Mesothelial cell of epicardium (in vitro differentiated cells): Measurements from ENCODE around the gene KRT83. TPM values are rescaled to one million over a fixed set of nuclear protein-coding genes. Genes with fewer than 3 reads are reported as not detected.

ENCODE experiments used
- DNase-seq, 2 experiments: peaks; one replicate each; pipeline ENCODE4 v3.0.0; 2021; ENCODE audit warnings: low spot score in 2 of 2; ENCODE audit not compliant: unreplicated experiment in 2 of 2
- H3K27ac Mint-ChIP-seq: 2 replicates; pipeline ENCODE4 v1.8.0; 2021; ENCODE audit warnings: mixed read lengths
- H3K27me3 Mint-ChIP-seq: 2 replicates; pipeline ENCODE4 v1.8.0; 2021; ENCODE audit warnings: low read depth, mixed read lengths
- H3K36me3 Mint-ChIP-seq: 2 replicates; pipeline ENCODE4 v1.8.0; 2021; ENCODE audit warnings: mixed read lengths
- H3K4me1 Mint-ChIP-seq: 2 replicates; pipeline ENCODE4 v1.8.0; 2021; ENCODE audit warnings: mixed read lengths
- H3K4me3 Mint-ChIP-seq: 2 replicates; pipeline ENCODE4 v1.8.0; 2021; ENCODE audit warnings: mild to moderate bottlenecking, moderate library complexity, mixed read lengths
- H3K9me3 Mint-ChIP-seq: 2 replicates; pipeline ENCODE4 v1.8.0; 2021; ENCODE audit warnings: mixed read lengths
- total RNA-seq: library from RNA; stranded (reverse); gene quantifications from 3 replicates; pipeline ENCODE4 v1.2.1, GENCODE V29; 2021
- TF ChIP-seq, protein P1 (sequence below): fragments of 200-600 bp; sonication (generic); IDR thresholded peaks from one replicate; pipeline ENCODE4 v1.5.0; 2021; ENCODE audit warnings: antibody characterized with exemption; ENCODE audit not compliant: unreplicated experiment

KRT83 gene
- total RNA-seq, 1 donor from 2014 or later, result not detected

- H3K27me3 Mint-ChIP-seq, result peaks cover 5% of the 10 kb centered on the region
- H3K36me3 Mint-ChIP-seq, result no peaks in the 10 kb centered on the region
- H3K9me3 Mint-ChIP-seq, result no peaks in the 10 kb centered on the region
- peak overlapping the region; percentile 74 for H3K27ac Mint-ChIP-seq
- H3K4me3 Mint-ChIP-seq, result peak overlapping the region; percentile 67
- DNase-seq, result peak; percentile 66 to 93
- peaks cover 41% of the 10 kb centered on the region for H3K4me1 Mint-ChIP-seq
- TF ChIP-seq, protein P1, sequence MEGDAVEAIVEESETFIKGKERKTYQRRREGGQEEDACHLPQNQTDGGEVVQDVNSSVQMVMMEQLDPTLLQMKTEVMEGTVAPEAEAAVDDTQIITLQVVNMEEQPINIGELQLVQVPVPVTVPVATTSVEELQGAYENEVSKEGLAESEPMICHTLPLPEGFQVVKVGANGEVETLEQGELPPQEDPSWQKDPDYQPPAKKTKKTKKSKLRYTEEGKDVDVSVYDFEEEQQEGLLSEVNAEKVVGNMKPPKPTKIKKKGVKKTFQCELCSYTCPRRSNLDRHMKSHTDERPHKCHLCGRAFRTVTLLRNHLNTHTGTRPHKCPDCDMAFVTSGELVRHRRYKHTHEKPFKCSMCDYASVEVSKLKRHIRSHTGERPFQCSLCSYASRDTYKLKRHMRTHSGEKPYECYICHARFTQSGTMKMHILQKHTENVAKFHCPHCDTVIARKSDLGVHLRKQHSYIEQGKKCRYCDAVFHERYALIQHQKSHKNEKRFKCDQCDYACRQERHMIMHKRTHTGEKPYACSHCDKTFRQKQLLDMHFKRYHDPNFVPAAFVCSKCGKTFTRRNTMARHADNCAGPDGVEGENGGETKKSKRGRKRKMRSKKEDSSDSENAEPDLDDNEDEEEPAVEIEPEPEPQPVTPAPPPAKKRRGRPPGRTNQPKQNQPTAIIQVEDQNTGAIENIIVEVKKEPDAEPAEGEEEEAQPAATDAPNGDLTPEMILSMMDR, result peak; percentile 91
Measured at GRCh38 chr12:52278575-52279421, 42.4 kb downstream of the KRT83 start.

DNA sequence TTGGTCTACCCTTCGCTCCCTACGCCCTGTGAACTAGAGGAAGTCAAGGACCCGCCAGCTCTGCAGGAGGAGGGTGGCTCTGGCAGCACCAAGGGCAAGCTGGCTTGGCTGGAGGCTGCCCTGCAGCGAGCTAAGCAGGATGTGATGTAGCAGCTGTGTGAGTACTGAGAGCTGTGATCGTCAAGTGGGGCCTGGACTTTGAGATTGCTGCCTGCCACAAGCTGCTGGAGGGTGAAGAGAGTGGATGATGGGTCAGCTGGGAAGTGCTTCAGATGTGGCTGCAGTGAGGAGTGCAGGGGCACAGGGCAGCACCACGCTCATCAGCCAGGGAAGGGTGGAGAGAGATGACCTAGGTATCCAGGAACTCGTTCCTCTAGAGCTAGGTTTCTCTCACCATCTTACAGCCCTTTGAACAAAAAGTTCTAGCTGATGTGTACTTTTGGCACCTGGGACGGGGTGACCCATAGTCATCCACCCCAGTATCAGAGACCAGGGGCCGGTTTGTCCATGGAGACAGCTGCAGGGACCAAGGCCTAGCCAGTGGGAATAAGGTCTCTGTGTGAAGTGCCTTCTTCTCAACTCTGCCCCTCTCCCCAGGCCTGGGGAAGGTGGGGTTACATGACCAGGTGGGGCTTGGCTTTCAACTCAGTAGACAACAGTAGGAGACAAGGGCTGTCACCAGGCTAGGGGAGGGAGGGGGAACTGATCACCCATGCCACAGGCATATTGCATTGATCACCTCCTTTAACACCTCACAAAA lies 43.5 kb downstream of the KRT83 start:
- Mint-ChIP-seq H3K9me3 (no peaks in the 10 kb centered on the region), H3K4me1 (peaks cover 38% of the 10 kb centered on the region), H3K4me3 (no peak overlapping the region), H3K27me3 (peaks cover 7% of the 10 kb centered on the region), H3K27ac (no peak overlapping the region), H3K36me3 (no peaks in the 10 kb centered on the region)
- DNase-seq, result no peak
- TF ChIP-seq, protein P1, result no peak

DNA sequence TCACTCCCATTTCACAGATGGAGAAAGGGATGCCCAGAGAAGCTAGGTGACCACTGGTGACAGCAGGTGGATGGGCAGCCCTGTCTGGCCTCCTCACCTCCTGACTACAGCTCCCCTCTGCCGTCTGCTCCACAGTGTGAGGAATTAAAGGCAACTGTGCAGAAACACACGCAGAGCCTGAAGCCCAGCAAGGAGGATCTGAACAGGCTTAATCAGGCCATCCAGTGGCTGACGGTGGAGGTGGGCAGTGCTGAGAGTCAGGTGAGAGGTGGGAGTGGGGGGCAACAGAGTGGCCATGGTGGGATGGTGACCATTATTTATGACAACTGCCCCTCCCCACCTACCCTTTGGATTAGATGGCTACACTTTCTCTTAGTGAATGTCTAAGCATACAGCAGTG lies 45.5 kb downstream of the KRT83 start:
- H3K36me3 Mint-ChIP-seq, result no peaks in the 10 kb centered on the region
- H3K4me3 Mint-ChIP-seq, result no peak overlapping the region
- H3K4me1 Mint-ChIP-seq, result peaks cover 25% of the 10 kb centered on the region
- DNase-seq, result no peak
- H3K27me3 Mint-ChIP-seq, result peaks cover 12% of the 10 kb centered on the region
- no peaks in the 10 kb centered on the region for H3K9me3 Mint-ChIP-seq
- TF ChIP-seq, protein P1, result no peak
- no peak overlapping the region for H3K27ac Mint-ChIP-seq

DNA sequence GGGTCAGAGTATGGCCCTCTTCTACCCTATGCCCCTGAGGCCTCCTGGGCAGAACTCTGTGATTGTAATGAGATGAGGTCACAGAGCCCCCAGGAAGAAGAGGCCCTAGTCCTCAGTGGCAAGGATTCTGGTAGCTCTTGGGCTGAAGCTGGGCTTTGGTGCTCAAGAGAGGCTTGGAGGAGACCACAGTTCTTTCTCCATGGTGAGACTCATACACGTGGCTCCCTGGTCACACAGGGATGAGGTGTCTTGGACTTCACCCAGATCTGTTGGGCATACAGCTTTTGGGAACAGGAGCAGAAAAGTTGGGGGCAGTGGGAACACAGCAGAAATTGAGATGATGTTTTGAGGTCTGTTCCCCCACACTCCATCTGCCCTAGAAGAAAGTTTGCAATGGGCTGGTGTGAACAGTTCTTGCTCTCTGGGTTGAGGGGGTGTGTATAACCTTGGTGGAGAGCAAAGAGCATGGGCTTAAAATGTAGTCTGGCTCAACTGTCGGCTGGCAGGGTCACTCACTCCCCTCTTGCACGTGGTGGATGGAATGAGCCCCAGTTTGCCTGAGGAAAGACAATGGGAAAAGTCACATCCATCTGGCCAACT lies 46.6 kb downstream of the KRT83 start, which contains the start of gene KRT86:
Gene KRT86, plus strand, starts transcription at position 125 of the 600 bp plus-strand sequence. CDS start 27,272 bp downstream, outside the sequence.
- no peaks in the 10 kb centered on the region for H3K9me3 Mint-ChIP-seq
- H3K36me3 Mint-ChIP-seq, result no peaks in the 10 kb centered on the region
- TF ChIP-seq, protein P1, result no peak
- DNase-seq, result no peak
- H3K4me3 Mint-ChIP-seq, result no peak within 1 kb of the TSS
- peaks cover 16% of the 10 kb centered on the region for H3K27me3 Mint-ChIP-seq
- no peak within 1 kb of the TSS for H3K27ac Mint-ChIP-seq
- peaks cover 18% of the 10 kb centered on the region for H3K4me1 Mint-ChIP-seq

DNA sequence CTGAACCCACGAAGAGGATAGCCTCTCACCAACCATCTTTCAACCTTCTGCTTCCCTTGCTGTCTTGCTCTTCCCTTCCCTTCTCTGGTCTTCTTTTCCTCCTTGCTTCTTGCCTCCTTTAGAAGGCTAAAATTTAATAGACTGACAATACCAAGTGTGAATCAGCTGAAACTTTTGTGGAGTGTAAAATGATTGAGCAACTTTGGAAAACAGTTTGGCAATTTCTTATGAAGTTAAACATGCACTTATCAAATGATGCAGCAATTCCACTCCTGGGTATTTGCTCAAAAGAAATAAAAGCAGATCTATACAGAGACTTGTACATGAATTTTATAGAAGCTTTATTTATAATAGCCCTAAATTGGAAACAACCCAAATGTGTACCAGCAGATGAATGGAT lies 50.0 kb downstream of the KRT83 start:
- TF ChIP-seq, protein P1, result no peak
- H3K27me3 Mint-ChIP-seq, result peaks cover 16% of the 10 kb centered on the region
- no peaks in the 10 kb centered on the region for H3K36me3 Mint-ChIP-seq
- no peaks in the 10 kb centered on the region for H3K9me3 Mint-ChIP-seq
- no peak overlapping the region for H3K4me3 Mint-ChIP-seq
- peaks cover 7% of the 10 kb centered on the region for H3K4me1 Mint-ChIP-seq
- no peak overlapping the region for H3K27ac Mint-ChIP-seq
- DNase-seq, result no peak
